NB4 (cell line): ENCODE measurements around the gene MTURN.

Experiments used
- TF ChIP-seq, protein P1 (sequence below): IDR thresholded peaks from 2 replicates; pipeline ENCODE4 v1.6.1; 2011; ENCODE audit warnings: low read depth, low read length
- TF ChIP-seq, protein P2 (sequence below): IDR thresholded peaks from one replicate; pipeline ENCODE4 v1.5.1; 2012; ENCODE audit warnings: low read depth, low read length

DNA sequence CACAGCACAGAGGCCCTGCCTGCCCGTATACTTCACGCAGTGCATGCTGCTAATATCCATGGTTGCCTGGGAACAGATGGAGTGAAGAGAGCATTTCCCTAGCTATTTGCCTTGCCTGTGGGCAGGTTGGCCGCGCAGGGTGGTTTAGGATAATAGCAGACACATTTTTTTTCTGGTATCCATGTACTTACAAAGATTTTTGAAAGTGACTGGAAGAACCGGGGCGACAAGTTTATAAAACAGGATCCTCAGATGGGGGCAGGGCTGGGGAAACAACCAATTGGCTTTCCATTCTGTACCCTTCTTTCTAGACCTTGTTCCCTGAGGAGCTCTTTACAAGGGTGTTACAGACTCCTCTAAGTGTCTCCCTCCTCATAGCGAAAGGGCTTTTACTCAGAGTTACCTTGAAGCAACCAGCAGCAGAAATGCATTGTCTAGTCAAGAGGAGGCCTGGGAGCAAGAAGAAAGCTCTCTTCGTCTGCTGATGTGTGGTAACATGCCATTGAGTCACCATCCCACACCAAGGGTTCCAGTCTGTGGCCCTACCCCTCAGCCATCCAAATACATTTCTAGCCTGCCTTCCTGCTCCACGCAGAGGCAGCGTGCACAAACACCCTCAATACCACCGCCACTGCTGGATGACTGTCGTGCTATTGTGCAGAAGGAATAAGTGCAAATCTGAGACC, 31.5 kb downstream of the MTURN start:
- TF ChIP-seq, protein P1, sequence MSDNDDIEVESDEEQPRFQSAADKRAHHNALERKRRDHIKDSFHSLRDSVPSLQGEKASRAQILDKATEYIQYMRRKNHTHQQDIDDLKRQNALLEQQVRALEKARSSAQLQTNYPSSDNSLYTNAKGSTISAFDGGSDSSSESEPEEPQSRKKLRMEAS, result no peak
- TF ChIP-seq, protein P2, sequence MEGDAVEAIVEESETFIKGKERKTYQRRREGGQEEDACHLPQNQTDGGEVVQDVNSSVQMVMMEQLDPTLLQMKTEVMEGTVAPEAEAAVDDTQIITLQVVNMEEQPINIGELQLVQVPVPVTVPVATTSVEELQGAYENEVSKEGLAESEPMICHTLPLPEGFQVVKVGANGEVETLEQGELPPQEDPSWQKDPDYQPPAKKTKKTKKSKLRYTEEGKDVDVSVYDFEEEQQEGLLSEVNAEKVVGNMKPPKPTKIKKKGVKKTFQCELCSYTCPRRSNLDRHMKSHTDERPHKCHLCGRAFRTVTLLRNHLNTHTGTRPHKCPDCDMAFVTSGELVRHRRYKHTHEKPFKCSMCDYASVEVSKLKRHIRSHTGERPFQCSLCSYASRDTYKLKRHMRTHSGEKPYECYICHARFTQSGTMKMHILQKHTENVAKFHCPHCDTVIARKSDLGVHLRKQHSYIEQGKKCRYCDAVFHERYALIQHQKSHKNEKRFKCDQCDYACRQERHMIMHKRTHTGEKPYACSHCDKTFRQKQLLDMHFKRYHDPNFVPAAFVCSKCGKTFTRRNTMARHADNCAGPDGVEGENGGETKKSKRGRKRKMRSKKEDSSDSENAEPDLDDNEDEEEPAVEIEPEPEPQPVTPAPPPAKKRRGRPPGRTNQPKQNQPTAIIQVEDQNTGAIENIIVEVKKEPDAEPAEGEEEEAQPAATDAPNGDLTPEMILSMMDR, result no peak
